HUES48 (cell line): ENCODE measurements around the gene FGD5.

ENCODE experiments used
- H3K27ac ChIP-seq: one replicate; pipeline ENCODE4 v1.7.0; 2013; ENCODE audit warnings: low read depth, low read length, inconsistent platforms
- H3K27me3 ChIP-seq: 2 replicates; pipeline ENCODE4 v1.6.1; 2013; ENCODE audit warnings: mild to moderate bottlenecking, low read length; ENCODE audit not compliant: control insufficient read depth, insufficient read depth
- H3K36me3 ChIP-seq: 2 replicates; pipeline ENCODE4 v1.6.1; 2013; ENCODE audit warnings: low read length; ENCODE audit not compliant: control insufficient read depth, insufficient read depth
- H3K4me1 ChIP-seq: 2 replicates; pipeline ENCODE4 v1.6.1; 2013; ENCODE audit warnings: mild to moderate bottlenecking, low read length; ENCODE audit not compliant: control insufficient read depth, insufficient read depth
- H3K4me3 ChIP-seq: 2 replicates; pipeline ENCODE4 v1.5.1; 2013; ENCODE audit warnings: mild to moderate bottlenecking, low read depth, low read length
- H3K9ac ChIP-seq: 2 replicates; pipeline ENCODE4 v1.6.1; 2013; ENCODE audit warnings: mild to moderate bottlenecking, low read depth, low read length, moderate library complexity
- H3K9me3 ChIP-seq: 2 replicates; pipeline ENCODE4 v1.6.1; 2013; ENCODE audit warnings: low read length; ENCODE audit not compliant: control insufficient read depth, insufficient read depth

FGD5 gene

GRCh38 chr3:14822670-14823390, 4.1 kb downstream of the FGD5 start:
- peaks cover 13% of the 10 kb centered on the region for H3K4me1 ChIP-seq
- no peaks in the 10 kb centered on the region for H3K36me3 ChIP-seq
- peak overlapping the region; percentile 24 for H3K27ac ChIP-seq
- no peak overlapping the region for H3K9ac ChIP-seq
- H3K27me3 ChIP-seq = no peaks in the 10 kb centered on the region
- no peaks in the 10 kb centered on the region for H3K9me3 ChIP-seq
- 0 out of 2 replicates have a peak overlapping the region, but pooled peaks have one; percentile 6 for H3K4me3 ChIP-seq

DNA sequence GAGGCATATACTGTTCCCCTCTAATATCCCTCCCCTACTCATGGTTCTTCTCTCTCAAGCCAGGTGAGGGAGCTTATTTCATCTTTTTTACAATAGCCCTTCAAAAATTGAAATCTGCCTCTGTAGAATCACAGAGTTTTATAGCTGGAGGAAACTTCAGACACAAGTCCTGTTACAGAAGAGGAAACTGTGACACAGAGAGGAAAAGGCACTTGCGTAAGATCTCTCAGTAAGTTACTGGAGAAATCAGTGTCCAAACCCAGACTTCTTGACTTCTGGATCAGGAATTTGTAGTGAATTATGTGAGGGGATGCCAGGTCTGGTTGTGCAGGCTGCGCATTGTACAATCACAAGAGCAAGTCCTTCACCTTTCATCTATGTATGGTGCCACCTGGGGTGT, 4.6 kb downstream of the FGD5 start:
- H3K4me3 ChIP-seq = no peak overlapping the region
- no peaks in the 10 kb centered on the region for H3K36me3 ChIP-seq
- no peak overlapping the region for H3K9ac ChIP-seq
- no peak overlapping the region for H3K27ac ChIP-seq
- no peaks in the 10 kb centered on the region for H3K27me3 ChIP-seq
- H3K9me3 ChIP-seq = no peaks in the 10 kb centered on the region
- H3K4me1 ChIP-seq = peaks cover 13% of the 10 kb centered on the region

GRCh38 chr3:14823910-14824629, 5.3 kb downstream of the FGD5 start:
- Histone ChIP-seq H3K27me3 (no peaks in the 10 kb centered on the region), H3K4me3 (no peak overlapping the region), H3K9me3 (no peaks in the 10 kb centered on the region), H3K9ac (no peak overlapping the region), H3K27ac (no peak overlapping the region), H3K36me3 (no peaks in the 10 kb centered on the region), H3K4me1 (peaks cover 13% of the 10 kb centered on the region)

DNA sequence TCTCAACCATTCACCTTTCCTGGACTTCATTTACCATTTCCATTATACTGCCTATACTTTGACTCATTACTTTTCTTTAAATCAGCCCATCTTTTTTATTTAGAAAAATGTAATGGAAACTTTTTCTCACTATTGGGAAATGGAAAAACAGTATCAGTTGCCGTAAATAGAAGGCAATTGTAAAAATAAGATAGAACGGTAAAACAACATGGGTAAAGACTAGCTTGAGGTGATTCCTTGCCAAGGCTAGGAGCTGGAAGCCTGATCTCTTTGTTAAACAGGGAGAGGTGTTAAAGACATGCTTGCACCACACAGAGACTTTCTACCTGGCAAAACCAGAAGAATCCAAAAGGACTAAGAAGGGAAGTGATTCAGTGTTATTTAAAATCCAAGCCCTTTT, 5.9 kb downstream of the FGD5 start:
- peaks cover 13% of the 10 kb centered on the region for H3K4me1 ChIP-seq

DNA sequence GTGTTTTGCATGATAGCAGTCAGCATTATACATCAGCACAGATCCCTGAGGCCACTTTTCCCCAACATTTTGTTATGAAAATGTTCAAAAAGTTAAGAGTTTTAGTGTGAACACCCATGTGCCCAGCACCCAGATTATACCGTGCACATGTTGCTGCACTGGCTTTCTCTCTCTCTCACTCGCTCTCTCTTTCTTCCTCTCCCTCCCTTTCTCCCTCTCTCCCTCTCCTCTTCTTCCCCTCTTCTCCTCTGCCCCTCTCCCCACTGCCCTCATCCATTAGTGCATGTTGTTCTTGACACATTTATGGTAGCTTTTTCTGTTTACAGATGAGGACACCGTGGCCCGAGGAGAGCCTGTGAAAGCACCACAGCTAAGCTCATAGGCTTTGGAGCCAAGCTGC, 7.3 kb downstream of the FGD5 start:
- H3K4me3 ChIP-seq = no peak overlapping the region
- H3K4me1 ChIP-seq = peaks cover 17% of the 10 kb centered on the region
- no peaks in the 10 kb centered on the region for H3K9me3 ChIP-seq
- H3K27ac ChIP-seq = no peak overlapping the region
- H3K36me3 ChIP-seq = no peaks in the 10 kb centered on the region
- H3K9ac ChIP-seq = no peak overlapping the region
- no peaks in the 10 kb centered on the region for H3K27me3 ChIP-seq

More for the DNA sequence above, 5.9 kb downstream of the FGD5 start:
- Histone ChIP-seq H3K27me3 (no peaks in the 10 kb centered on the region), H3K4me3 (no peak overlapping the region), H3K9ac (no peak overlapping the region), H3K36me3 (no peaks in the 10 kb centered on the region), H3K27ac (no peak overlapping the region), H3K9me3 (no peaks in the 10 kb centered on the region)

DNA sequence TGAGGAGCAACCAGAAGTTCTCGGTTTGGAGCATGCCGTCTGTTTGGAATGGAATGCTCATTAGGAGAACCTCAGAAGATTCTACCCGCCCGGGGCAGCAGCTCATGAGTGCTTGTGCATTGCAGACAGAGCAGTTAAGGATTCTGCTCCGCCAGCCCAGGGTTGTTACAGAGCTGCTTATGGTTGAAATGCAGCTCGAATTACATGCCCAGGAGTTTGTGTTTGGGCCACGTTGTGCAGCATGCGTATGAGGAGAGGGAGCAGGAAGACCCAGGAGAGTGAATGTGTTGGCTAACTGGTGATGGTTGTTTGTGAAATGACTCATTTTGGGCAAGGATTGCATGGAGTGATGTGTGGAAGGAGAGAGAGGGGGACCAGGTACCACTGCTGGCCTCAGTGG, 9.0 kb downstream of the FGD5 start:
- no peak overlapping the region for H3K4me3 ChIP-seq
- H3K9ac ChIP-seq = no peak overlapping the region
- no peak overlapping the region for H3K27ac ChIP-seq
- peaks cover 11% of the 10 kb centered on the region for H3K4me1 ChIP-seq
- no peaks in the 10 kb centered on the region for H3K36me3 ChIP-seq
- H3K27me3 ChIP-seq = no peaks in the 10 kb centered on the region
- no peaks in the 10 kb centered on the region for H3K9me3 ChIP-seq

DNA sequence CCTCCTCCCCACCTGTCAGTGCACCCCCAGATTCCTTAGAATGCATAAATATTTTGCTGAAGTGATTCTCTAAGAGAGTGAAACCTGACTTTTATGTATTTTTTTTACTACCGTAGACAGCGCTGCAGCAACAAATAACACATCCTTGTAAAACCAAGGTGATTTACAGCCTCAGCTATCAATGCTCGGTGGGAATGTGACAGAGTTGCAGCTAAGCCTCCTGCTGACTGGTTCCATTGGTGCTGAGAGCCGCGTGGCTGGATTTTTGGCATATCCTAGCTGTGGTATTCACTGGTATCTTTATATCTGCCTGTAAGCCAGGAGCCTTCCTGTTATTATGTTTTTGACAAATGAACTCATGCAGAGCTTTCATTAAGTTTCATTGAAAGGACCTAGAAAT, 11.0 kb downstream of the FGD5 start:
- H3K9ac ChIP-seq = no peak overlapping the region
- no peak overlapping the region for H3K27ac ChIP-seq
- no peak overlapping the region for H3K4me3 ChIP-seq
- H3K9me3 ChIP-seq = no peaks in the 10 kb centered on the region
- H3K36me3 ChIP-seq = no peaks in the 10 kb centered on the region
- no peaks in the 10 kb centered on the region for H3K27me3 ChIP-seq
- peaks cover 4% of the 10 kb centered on the region; the same call in 1 of the 2 replicates for H3K4me1 ChIP-seq

GRCh38 chr3:14831916-14832450, 13.2 kb downstream of the FGD5 start:
- Histone ChIP-seq H3K4me1 (peaks cover 7% of the 10 kb centered on the region), H3K27me3 (no peaks in the 10 kb centered on the region), H3K4me3 (no peak overlapping the region), H3K27ac (no peak overlapping the region), H3K9ac (no peak overlapping the region), H3K36me3 (no peaks in the 10 kb centered on the region), H3K9me3 (no peaks in the 10 kb centered on the region)

DNA sequence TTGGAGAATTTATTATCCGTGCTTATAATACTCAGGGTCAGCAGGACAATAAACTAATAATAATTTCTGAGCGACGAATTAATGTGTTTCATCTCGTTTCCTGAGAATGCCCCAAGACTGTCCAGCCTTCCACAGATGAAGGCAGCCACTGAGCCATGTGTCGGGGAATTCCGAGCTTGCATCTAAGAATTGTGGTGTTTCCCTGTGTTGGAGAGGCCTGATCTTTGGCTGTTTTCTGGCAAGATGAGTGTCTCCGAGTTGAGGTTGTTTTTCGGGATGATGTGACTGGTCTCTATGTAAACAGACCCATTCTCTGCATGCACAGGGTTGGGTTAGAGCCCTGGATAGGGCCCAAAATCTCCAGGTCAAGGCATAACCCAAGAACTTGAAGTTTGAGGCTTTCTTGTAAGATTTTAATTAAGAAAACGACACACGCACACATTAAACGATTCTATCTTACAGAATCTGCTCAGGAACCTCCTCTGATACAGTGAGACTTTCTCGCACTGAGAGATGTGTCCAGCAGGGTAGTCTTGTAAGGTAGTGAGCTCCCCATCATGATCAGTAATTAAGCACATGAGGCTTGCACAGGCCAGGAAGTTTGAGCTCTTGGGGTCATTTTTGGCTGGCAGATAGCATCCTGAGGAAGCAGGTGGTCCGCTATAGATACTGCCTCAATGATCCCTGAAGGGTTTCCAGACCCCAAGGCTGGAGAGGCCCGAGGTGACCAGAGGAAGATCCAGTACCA, 14.4 kb downstream of the FGD5 start:
- no peak overlapping the region for H3K9ac ChIP-seq
- H3K4me1 ChIP-seq = peaks cover 12% of the 10 kb centered on the region
- H3K9me3 ChIP-seq = no peaks in the 10 kb centered on the region
- H3K4me3 ChIP-seq = no peak overlapping the region
- no peaks in the 10 kb centered on the region for H3K36me3 ChIP-seq
- H3K27ac ChIP-seq = no peak overlapping the region
- no peaks in the 10 kb centered on the region for H3K27me3 ChIP-seq

DNA sequence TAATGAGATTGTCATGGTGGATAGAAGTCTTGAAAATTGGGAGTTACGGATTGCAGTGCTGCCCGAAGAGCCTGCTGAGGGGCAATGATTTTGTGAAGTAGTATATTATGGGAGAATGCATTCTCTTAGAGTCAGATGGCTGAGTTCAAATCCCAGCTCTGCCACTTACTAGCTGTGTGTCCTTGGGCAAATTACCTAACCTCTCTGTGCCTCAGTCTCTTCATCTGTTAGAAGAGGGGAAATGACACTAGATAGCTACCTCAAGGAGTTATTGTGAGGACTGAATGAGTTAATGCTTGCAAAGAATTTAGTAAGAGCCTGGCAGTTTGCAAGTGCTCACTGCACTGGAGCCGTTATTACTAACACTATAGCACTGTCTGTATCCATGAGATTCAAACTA, 15.4 kb downstream of the FGD5 start:
- Histone ChIP-seq H3K27ac (no peak overlapping the region), H3K4me1 (peaks cover 18% of the 10 kb centered on the region), H3K36me3 (no peaks in the 10 kb centered on the region), H3K27me3 (no peaks in the 10 kb centered on the region), H3K4me3 (no peak overlapping the region), H3K9ac (no peak overlapping the region), H3K9me3 (no peaks in the 10 kb centered on the region)
